Coronary artery (tissue), 2 donors: Measurements from ENCODE around the gene MCC.
A peak's percentile ranks its signal among the peaks of the same experiment; 100 is the strongest.

Experiments used
- DNase-seq: peaks from one replicate; pipeline ENCODE4 v3.0.0-alpha.2; 2017; ENCODE audit warnings: low spot score
- H3K27ac ChIP-seq, 2 donors: fragments of 200-600 bp; sonication (generic); one replicate each; pipeline ENCODE4 v1.5.1; 2016 to 2019
- H3K4me3 ChIP-seq: fragments of 200-600 bp; sonication (generic); 2 replicates; pipeline ENCODE4 v1.5.1; 2016; ENCODE audit warnings: mild to moderate bottlenecking, moderate library complexity
- CTCF ChIP-seq: fragments of 200-600 bp; sonication (generic); IDR thresholded peaks from one replicate; pipeline ENCODE4 v1.5.1; 2019; ENCODE audit warnings: antibody characterized with exemption

The MCC gene

GRCh38 chr5:113493446-113493845, 5.2 kb upstream of the MCC start:
- no peak for TF ChIP-seq CTCF
- Histone ChIP-seq H3K27ac (no peak overlapping the region), H3K4me3 (no peak overlapping the region)
- no peak for DNase-seq

- DNase-seq: no peak
- Histone ChIP-seq H3K4me3 (no peak overlapping the region), H3K27ac (no peak overlapping the region)
- no peak for TF ChIP-seq CTCF
Observed at GRCh38 chr5:113491022-113491421, 2.8 kb upstream of the MCC start.

- no peak overlapping the region for H3K4me3 ChIP-seq
- no peak for TF ChIP-seq CTCF
- no peak for DNase-seq
- no peak overlapping the region for H3K27ac ChIP-seq
Observed at GRCh38 chr5:113490317-113490716, 2.1 kb upstream of the MCC start.

- H3K27ac ChIP-seq: peak overlapping the region; percentile 2 to 59
- no peak for TF ChIP-seq CTCF
Observed at GRCh38 chr5:113489299-113489698, 1.0 kb upstream of the MCC start.

GRCh38 chr5:113488645-113489184, 462 bp upstream of the MCC start:
- no peak for TF ChIP-seq CTCF
- no peak for DNase-seq
- Histone ChIP-seq H3K27ac (peak overlapping the region; percentile 2 to 59), H3K4me3 (peak overlapping the region; percentile 87)

More at GRCh38 chr5:113489299-113489698, 1.0 kb upstream of the MCC start:
- peak; percentile 67 for DNase-seq
- H3K4me3 ChIP-seq: peak overlapping the region; percentile 87

GRCh38 chr5:113487416-113487780, 855 bp downstream of the MCC start:
- no peak overlapping the region for H3K27ac ChIP-seq
- peak; percentile 69 for DNase-seq
- H3K4me3 ChIP-seq: peak overlapping the region; percentile 87
- no peak for TF ChIP-seq CTCF

- DNase-seq: no peak
- Histone ChIP-seq H3K4me3 (no peak overlapping the region), H3K27ac (no peak overlapping the region)
- no peak for TF ChIP-seq CTCF
Observed at GRCh38 chr5:113480243-113480642, 8.0 kb downstream of the MCC start.
